ENCODE results near the gene CMTM5.
"Not testable (repeated sequence)": the region's sequence is repeated elsewhere in the genome, so short reads cannot be mapped to it uniquely, and the experiment has no call there.

The CMTM5 gene

GRCh38 chr14:23398348-23398747 lies 21.5 kb downstream of the CMTM5 start:
- no peak for DNase-seq (ENCODE audit: low read depth, low spot score)

- no peak for DNase-seq (ENCODE audit: low read depth, low spot score)
Measured at GRCh38 chr14:23399136-23399535, 22.3 kb downstream of the CMTM5 start.

- no peak for DNase-seq (ENCODE audit: low read depth, low spot score)
Measured at GRCh38 chr14:23399591-23399990, 22.7 kb downstream of the CMTM5 start.

GRCh38 chr14:23400496-23401149 lies 23.8 kb downstream of the CMTM5 start:
- not testable (repeated sequence) for DNase-seq (ENCODE audit: low read depth, low spot score)

- DNase-seq (ENCODE audit: low read depth, low spot score) = no peak
Measured at GRCh38 chr14:23401291-23401690, 24.4 kb downstream of the CMTM5 start.

GRCh38 chr14:23402296-23403138 lies 25.7 kb downstream of the CMTM5 start:
- no peak for DNase-seq (ENCODE audit: low read depth, low spot score)

- DNase-seq (ENCODE audit: low read depth, low spot score) = no peak
Measured at GRCh38 chr14:23403139-23403438, 26.2 kb downstream of the CMTM5 start.

GRCh38 chr14:23403908-23404307 lies 27.1 kb downstream of the CMTM5 start:
- no peak for DNase-seq (ENCODE audit: low read depth, low spot score)

- DNase-seq (ENCODE audit: low read depth, low spot score) = no peak
Measured at GRCh38 chr14:23404331-23404900, 27.6 kb downstream of the CMTM5 start.

- no peak for DNase-seq (ENCODE audit: low read depth, low spot score)
Measured at GRCh38 chr14:23405096-23405495, 28.2 kb downstream of the CMTM5 start.

- DNase-seq (ENCODE audit: low read depth, low spot score) = no peak
Measured at GRCh38 chr14:23405516-23406025, 28.7 kb downstream of the CMTM5 start.

GRCh38 chr14:23406244-23406643 lies 29.4 kb downstream of the CMTM5 start:
- DNase-seq (ENCODE audit: low read depth, low spot score) = no peak

GRCh38 chr14:23406725-23407355 lies 30.0 kb downstream of the CMTM5 start:
- no peak for DNase-seq (ENCODE audit: low read depth, low spot score)

GRCh38 chr14:23407516-23408306 lies 30.9 kb downstream of the CMTM5 start, which contains the start of gene MYH6:
Gene MYH6 (minus strand): TSS chr14:23408273. CDS start chr14:23407223, 1,050 bp downstream.
- DNase-seq (ENCODE audit: low read depth, low spot score) = no peak

- no peak for DNase-seq (ENCODE audit: low read depth, low spot score)
Measured at GRCh38 chr14:23408307-23408630, 31.4 kb downstream of the CMTM5 start.

- DNase-seq (ENCODE audit: low read depth, low spot score) = no peak
Measured at GRCh38 chr14:23409475-23409874, 32.6 kb downstream of the CMTM5 start.

- DNase-seq (ENCODE audit: low read depth, low spot score) = no peak
Measured at GRCh38 chr14:23409966-23410635, 33.3 kb downstream of the CMTM5 start.

- DNase-seq (ENCODE audit: low read depth, low spot score) = no peak
Measured at GRCh38 chr14:23411563-23412525, 35.0 kb downstream of the CMTM5 start.

- no peak for DNase-seq (ENCODE audit: low read depth, low spot score)
Measured at GRCh38 chr14:23413681-23414080, 36.8 kb downstream of the CMTM5 start.

GRCh38 chr14:23414254-23414653 lies 37.4 kb downstream of the CMTM5 start:
- DNase-seq (ENCODE audit: low read depth, low spot score) = no peak

Measured in activated CD4-positive, CD25-positive, alpha-beta regulatory T cell treated with anti-CD3 and anti-CD28 coated beads, Interleukin-2, amount 50 U/mL, for 16 hours (primary cell).